GM10248 (cell line): ENCODE data around the gene PFKFB3.

ENCODE experiments used
- CTCF ChIA-PET: fragments of 300-600 bp; sonication (Branson Sonifier 250); formaldehyde crosslinking; extraction: SDS; loops from one replicate; lab custom pipeline; 2021; ENCODE audit warnings: antibody characterized with exemption; lab: Yijun Ruan, JAX
- POLR2A ChIA-PET: fragments of 350-650 bp; sonication (Branson Sonifier 250); formaldehyde crosslinking; extraction: SDS; loops from one replicate; lab custom pipeline; 2020; ENCODE audit warnings: antibody characterized with exemption; lab: Yijun Ruan, JAX
- DNase-seq: peaks from one replicate; pipeline ENCODE4 v3.0.0; 2012; ENCODE audit errors: extremely low spot score
- TF ChIP-seq, protein P1 (sequence below): IDR thresholded peaks from 2 replicates; pipeline ENCODE4 v1.5.1; 2012; ENCODE audit warnings: mild to moderate bottlenecking, low read depth; ENCODE audit errors: extremely low read depth, missing control alignments, control extremely low read depth

Gene PFKFB3

GRCh38 chr10:6296828-6297251 lies 94.1 kb downstream of the PFKFB3 start:
- ChIA-PET POLR2A (interaction anchor here (1.6 kb wide), 1 partner anchor 94 kb away, joined by 6 read pairs; the partner anchor contains the start of gene PFKFB3), CTCF (no interaction called here)
- no peak for DNase-seq
- TF ChIP-seq, protein P1, sequence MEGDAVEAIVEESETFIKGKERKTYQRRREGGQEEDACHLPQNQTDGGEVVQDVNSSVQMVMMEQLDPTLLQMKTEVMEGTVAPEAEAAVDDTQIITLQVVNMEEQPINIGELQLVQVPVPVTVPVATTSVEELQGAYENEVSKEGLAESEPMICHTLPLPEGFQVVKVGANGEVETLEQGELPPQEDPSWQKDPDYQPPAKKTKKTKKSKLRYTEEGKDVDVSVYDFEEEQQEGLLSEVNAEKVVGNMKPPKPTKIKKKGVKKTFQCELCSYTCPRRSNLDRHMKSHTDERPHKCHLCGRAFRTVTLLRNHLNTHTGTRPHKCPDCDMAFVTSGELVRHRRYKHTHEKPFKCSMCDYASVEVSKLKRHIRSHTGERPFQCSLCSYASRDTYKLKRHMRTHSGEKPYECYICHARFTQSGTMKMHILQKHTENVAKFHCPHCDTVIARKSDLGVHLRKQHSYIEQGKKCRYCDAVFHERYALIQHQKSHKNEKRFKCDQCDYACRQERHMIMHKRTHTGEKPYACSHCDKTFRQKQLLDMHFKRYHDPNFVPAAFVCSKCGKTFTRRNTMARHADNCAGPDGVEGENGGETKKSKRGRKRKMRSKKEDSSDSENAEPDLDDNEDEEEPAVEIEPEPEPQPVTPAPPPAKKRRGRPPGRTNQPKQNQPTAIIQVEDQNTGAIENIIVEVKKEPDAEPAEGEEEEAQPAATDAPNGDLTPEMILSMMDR, result no peak

DNA sequence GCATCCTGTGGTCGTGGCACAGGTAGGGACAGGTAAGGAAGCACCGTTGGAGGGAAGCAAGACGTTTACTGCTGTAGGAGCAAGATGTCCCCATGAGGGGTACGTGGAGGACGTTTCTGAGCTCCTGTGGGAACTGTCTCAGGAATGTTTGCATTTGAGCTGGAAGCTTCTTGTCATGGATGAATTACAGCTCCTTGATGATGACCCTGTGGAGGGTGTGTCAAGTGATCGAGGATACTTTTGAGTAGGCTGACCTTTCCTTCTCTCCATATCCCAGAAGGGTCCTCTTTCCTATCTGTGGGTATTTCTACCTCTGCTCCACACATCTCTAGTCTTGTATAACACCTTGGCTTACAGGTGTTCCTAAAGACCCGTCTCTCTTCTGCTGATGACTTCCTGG lies 94.8 kb downstream of the PFKFB3 start:
- no peak for DNase-seq
- TF ChIP-seq, protein P1, result no peak
- CTCF ChIA-PET, result interaction anchor here (1.7 kb wide), 1 partner anchor 95 kb away, joined by 5 read pairs; the partner anchor contains the start of gene PFKFB3
- POLR2A ChIA-PET, result interaction anchor here (1.6 kb wide), 1 partner anchor 95 kb away, joined by 6 read pairs; the partner anchor contains the start of gene PFKFB3

DNA sequence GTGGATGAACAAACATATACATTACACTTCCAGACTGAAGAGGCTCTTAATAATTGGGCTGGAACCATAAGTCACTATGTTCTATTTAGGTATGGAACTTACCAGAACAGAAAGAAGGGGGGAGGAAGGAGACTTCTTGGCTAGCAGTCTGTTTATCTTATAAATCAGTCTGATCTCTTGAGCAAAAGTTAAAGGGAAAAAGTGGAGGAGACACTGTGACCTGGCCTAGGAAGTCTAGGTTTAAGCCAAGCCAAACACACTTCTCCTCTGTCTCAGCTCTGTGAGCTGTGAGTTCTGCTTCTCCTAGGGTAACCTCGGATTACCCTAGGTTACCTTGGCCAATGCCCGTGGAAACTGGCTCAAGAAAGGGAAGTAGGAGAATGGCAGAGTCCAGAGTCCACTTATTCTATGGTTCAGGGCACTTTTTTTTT lies 95.2 kb downstream of the PFKFB3 start:
- DNase-seq, result no peak
- ChIA-PET CTCF (interaction anchor here (1.7 kb wide), 1 partner anchor 96 kb away, joined by 5 read pairs; the partner anchor contains the start of gene PFKFB3), POLR2A (interaction anchor here (1.6 kb wide), 1 partner anchor 95 kb away, joined by 6 read pairs; the partner anchor contains the start of gene PFKFB3)
- TF ChIP-seq, protein P1, result no peak

- POLR2A ChIA-PET, result interaction anchor here (1.6 kb wide), 1 partner anchor 96 kb away, joined by 6 read pairs; the partner anchor contains the start of gene PFKFB3
- TF ChIP-seq, protein P1, result no peak
- DNase-seq, result no peak
- CTCF ChIA-PET, result interaction anchor here (1.1 to 2.8 kb wide), 3 partner anchors 23 to 104 kb away, joined by 5 to 14 read pairs (median 5); partner anchors contain the start of gene PFKFB3
Observed at GRCh38 chr10:6298428-6298827, 95.7 kb downstream of the PFKFB3 start.

- TF ChIP-seq, protein P1, result no peak
- ChIA-PET CTCF (interaction anchor here (0.7 to 2.8 kb wide), 5 partner anchors 14 to 103 kb away, joined by 3 to 14 read pairs (median 5); partner anchors contain the start of gene PFKFB3), POLR2A (interaction anchor here (0.6 kb wide), 1 partner anchor 107 kb away, joined by 3 read pairs; no protein-coding TSS in a partner anchor)
- no peak for DNase-seq
Observed at GRCh38 chr10:6299234-6299633, 96.5 kb downstream of the PFKFB3 start.

DNA sequence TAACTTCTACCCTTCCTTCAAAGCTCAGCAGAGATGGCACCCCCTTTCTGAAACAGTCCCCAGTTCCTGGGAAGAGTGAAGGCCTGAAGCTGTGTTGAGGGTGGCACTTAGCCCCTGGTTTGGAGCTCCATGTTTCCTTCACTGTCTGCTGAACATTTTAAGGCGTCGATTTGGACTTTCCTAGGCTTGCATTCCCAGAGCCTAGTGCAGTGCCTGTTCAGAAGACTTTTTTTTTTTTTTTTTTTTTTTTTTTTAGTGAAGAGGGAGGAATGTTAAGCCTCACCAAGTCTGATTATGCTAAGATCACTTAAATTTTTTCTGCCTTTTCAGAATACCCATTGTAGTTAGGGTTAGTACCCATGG lies 97.0 kb downstream of the PFKFB3 start:
- TF ChIP-seq, protein P1, result no peak
- POLR2A ChIA-PET, result interaction anchor here (0.6 kb wide), 3 partner anchors 43 to 670 kb away, joined by 3 to 4 read pairs (median 4); no protein-coding TSS in a partner anchor
- CTCF ChIA-PET, result interaction anchor here (0.7 to 2.8 kb wide), 7 partner anchors 12 to 102 kb away, joined by 3 to 14 read pairs (median 4); no protein-coding TSS in a partner anchor
- no peak for DNase-seq
